HCT116 (cell line): ENCODE results near the gene CINP. TPM values are rescaled to one million over a fixed set of nuclear protein-coding genes. Genes with fewer than 3 reads are reported as not detected.
A peak's percentile ranks its signal among the peaks of the same experiment; 100 is the strongest.

ENCODE experiments used
- ATAC-seq: fragments of 200-7000 bp; cut with Tn5 transposase; 2 replicates; pipeline ENCODE4 v1.9.1; 2020; ENCODE audit warnings: mild to moderate bottlenecking, moderate library complexity
- BruUV-seq: library from RNA; stranded (reverse); fragments of 400-500 nt; replicated peaks from 2 replicates; lab custom pipeline; 2021; lab: Mats Ljungman, UMichigan
- CTCF ChIA-PET: fragments of 300-600 bp; sonication (Branson Sonifier 250); formaldehyde crosslinking; loops from one replicate; lab custom pipeline; 2021; ENCODE audit warnings: antibody characterized with exemption; lab: Charles Lee
- POLR2A ChIA-PET: fragments of 300-600, 350-600 bp; sonication (Branson Sonifier 250); formaldehyde crosslinking; loops from one replicate; lab custom pipeline; 2021; ENCODE audit warnings: antibody characterized with exemption; lab: Charles Lee
- RAD21 ChIA-PET, 2 experiments: fragments of 300-600 bp; sonication (Branson Sonifier 250); formaldehyde crosslinking; loops; one replicate each; lab custom pipeline; 2023; ENCODE audit warnings: low total read pairs in 2 of 2; ENCODE audit not compliant: uncharacterized antibody in 2 of 2, unreplicated experiment in 2 of 2, low non-redundant PET in 1 of 2; lab: Charles Lee
- DNase-seq: peaks from one replicate; pipeline ENCODE4 v3.0.0-alpha.2; 2010; ENCODE audit warnings: low read depth, low spot score
- H2AFZ ChIP-seq: fragments of 200-600 bp; shearing (Covaris generic), sonication (generic); 2 replicates; pipeline ENCODE4 v1.6.1; 2017; ENCODE audit warnings: low read depth, mixed run types, mixed read lengths, antibody characterized with exemption, low read length; ENCODE audit not compliant: poor library complexity, severe bottlenecking
- H3K27ac ChIP-seq: 2 replicates; pipeline ENCODE4 v1.5.1; 2012; ENCODE audit warnings: low read depth, low read length
- H3K27me3 ChIP-seq: fragments of 200-600 bp; sonication (generic); 2 replicates; pipeline ENCODE4 v1.6.1; 2016; ENCODE audit warnings: mixed run types, low read length, mixed read lengths; ENCODE audit not compliant: insufficient read depth
- H3K36me3 ChIP-seq, 2 experiments: fragments of 200-500 bp in 1 of 2; fragments of 200-600 bp in 1 of 2; sonication (Bioruptor generic) in 1 of 2; sonication (generic) in 1 of 2; 2 replicates each; pipeline versions ENCODE4 v1.5.1 to v1.6.1; 2014 to 2016; ENCODE audit warnings: low read length in 2 of 2, inconsistent platforms in 1 of 2, mixed read lengths in 1 of 2, mixed run types in 1 of 2; ENCODE audit not compliant: insufficient read depth in 2 of 2, control insufficient read depth in 1 of 2
- H3K4me1 ChIP-seq, 2 experiments: fragments of 200-600 bp in 1 of 2; sonication (generic) in 1 of 2; 2 replicates each; pipeline versions ENCODE4 v1.5.1 to v1.6.1; 2012 to 2017; ENCODE audit warnings: low read length in 2 of 2, inconsistent platforms in 1 of 2, mild to moderate bottlenecking in 1 of 2, mixed read lengths in 1 of 2, mixed run types in 1 of 2, moderate library complexity in 1 of 2; ENCODE audit not compliant: insufficient read depth in 2 of 2, control insufficient read depth in 1 of 2
- H3K4me2 ChIP-seq: fragments of 200-600 bp; sonication (generic); 2 replicates; pipeline ENCODE4 v1.6.1; 2017; ENCODE audit warnings: mixed run types, low read length, mixed read lengths
- H3K4me3 ChIP-seq, 2 experiments: fragments of 200-600 bp in 1 of 2; sonication (generic) in 1 of 2; replicated peaks in 1 of 2; 2 replicates each; pipeline ENCODE4 v1.5.1; 2011 to 2016; ENCODE audit warnings: low read length in 2 of 2, control low read depth in 1 of 2, low read depth in 1 of 2, mild to moderate bottlenecking in 1 of 2, mixed read lengths in 1 of 2, mixed run types in 1 of 2
- H3K79me2 ChIP-seq: fragments of 200-600 bp; sonication (generic); 2 replicates; pipeline ENCODE4 v1.6.1; 2017; ENCODE audit warnings: mild to moderate bottlenecking, mixed run types, low read length, moderate library complexity, mixed read lengths; ENCODE audit not compliant: insufficient read depth
- H3K9ac ChIP-seq: fragments of 200-600 bp; sonication (generic); 2 replicates; pipeline ENCODE4 v1.6.1; 2016; ENCODE audit warnings: low read length, mixed read lengths
- H3K9me2 ChIP-seq: fragments of 200-600 bp; sonication (generic), shearing (Covaris generic); 2 replicates; pipeline ENCODE4 v1.6.1; 2017; ENCODE audit warnings: mixed run types, mild to moderate bottlenecking, moderate library complexity; ENCODE audit not compliant: insufficient read depth
- H3K9me3 ChIP-seq, 2 experiments: fragments of 200-500 bp in 1 of 2; fragments of 200-600 bp in 1 of 2; sonication (Bioruptor generic) in 1 of 2; sonication (generic) in 1 of 2; 2 replicates each; pipeline ENCODE4 v1.6.1; 2014 to 2017; ENCODE audit warnings: low read length in 2 of 2, mixed read lengths in 2 of 2, inconsistent platforms in 1 of 2, low read depth in 1 of 2, mild to moderate bottlenecking in 1 of 2, mixed run types in 1 of 2, moderate library complexity in 1 of 2; ENCODE audit not compliant: control insufficient read depth in 1 of 2, insufficient read depth in 1 of 2
- H4K20me1 ChIP-seq: fragments of 200-600 bp; sonication (generic), shearing (Covaris generic); 2 replicates; pipeline ENCODE4 v1.6.1; 2017; ENCODE audit warnings: mixed run types, mild to moderate bottlenecking, moderate library complexity; ENCODE audit not compliant: insufficient read depth
- POLR2A ChIP-seq: IDR thresholded peaks from 2 replicates; pipeline ENCODE4 v1.7.0; 2011; ENCODE audit warnings: borderline replicate concordance; ENCODE audit not compliant: insufficient read depth, insufficient read length; ENCODE audit errors: extremely low read depth
- SP1 ChIP-seq: IDR thresholded peaks from 2 replicates; pipeline ENCODE4 v1.6.1; 2012; ENCODE audit warnings: low read depth
- SRF ChIP-seq: IDR thresholded peaks from 2 replicates; pipeline ENCODE4 v1.6.1; 2012; ENCODE audit warnings: low read depth
- YY1 ChIP-seq: IDR thresholded peaks from 2 replicates; pipeline ENCODE4 v1.6.1; 2011; ENCODE audit warnings: low read length, low read depth, moderate library complexity, mild to moderate bottlenecking; ENCODE audit not compliant: insufficient replicate concordance; ENCODE audit errors: extremely low read depth
- ZFX ChIP-seq: fragments of 450-650 bp; IDR thresholded peaks from 2 replicates; pipeline ENCODE4 v1.6.1; 2017
- intact Hi-C: fragments of 100-400 bp; cut with micrococcal nuclease; formaldehyde crosslinking; loops from 2 replicates; pipeline ENCODE4 v1.10.0; 2022
- total RNA-seq: library from RNA; stranded (reverse); gene quantifications from one replicate; pipeline ENCODE4 v1.2.1, GENCODE V29; 2021; ENCODE audit not compliant: unreplicated experiment

CINP gene
- total RNA-seq, 1 experiment from 2014 or later, result 49.1 TPM

GRCh38 chr14:102320671-102321455 lies 41.8 kb downstream of the CINP start:
- POLR2A ChIA-PET, result no interaction called here
- H3K9ac ChIP-seq, result peak overlapping the region; percentile 93
- TF ChIP-seq POLR2A (no peak), SRF (no peak), ZFX (no peak)
- H3K4me3 ChIP-seq, result peak overlapping the region; percentile 91 to 96
- intact Hi-C loops, result no loop called here
- no peak for ATAC-seq
- H3K9me2 ChIP-seq, result no peaks in the 10 kb centered on the region
- H3K27me3 ChIP-seq, result no peaks in the 10 kb centered on the region
- H3K36me3 ChIP-seq, result no peaks in the 10 kb centered on the region
- TSS peak; percentile 72 for BruUV-seq
- no peak for DNase-seq
- peak overlapping the region; percentile 97 for H3K4me2 ChIP-seq
- H4K20me1 ChIP-seq, result no peaks in the 10 kb centered on the region
- H3K9me3 ChIP-seq, result no peaks in the 10 kb centered on the region
- CTCF ChIA-PET, result no interaction called here
- peak overlapping the region; percentile 3; the same call in 1 of the 2 replicates for H3K27ac ChIP-seq
- peaks cover 32 to 53% of the 10 kb centered on the region in 2 experiments for H3K4me1 ChIP-seq
- H2AFZ ChIP-seq, result no peak overlapping the region
- RAD21 ChIA-PET, result no interaction called here
- peaks cover 19% of the 10 kb centered on the region for H3K79me2 ChIP-seq

GRCh38 chr14:102320033-102320660 lies 42.5 kb downstream of the CINP start:
- TF ChIP-seq YY1 (no peak), SP1 (no peak), ZFX (peak; percentile 94)
- DNase-seq, result no peak
- Histone ChIP-seq H3K27me3 (no peaks in the 10 kb centered on the region), H3K79me2 (peaks cover 19% of the 10 kb centered on the region), H2AFZ (no peak overlapping the region), H3K9me3 (no peaks in the 10 kb centered on the region), H4K20me1 (no peaks in the 10 kb centered on the region), H3K27ac (peak overlapping the region; percentile 77), H3K4me2 (peak overlapping the region; percentile 97), H3K36me3 (no peaks in the 10 kb centered on the region), H3K4me3 (peak overlapping the region; percentile 91 to 96), H3K9me2 (no peaks in the 10 kb centered on the region), H3K4me1 (peaks cover 33 to 56% of the 10 kb centered on the region in 2 experiments), H3K9ac (peak overlapping the region; percentile 93)
- no TSS peak for BruUV-seq
- ChIA-PET POLR2A (no interaction called here), CTCF (no interaction called here), RAD21 (no interaction called here)
- peak; percentile 6; the same call in 1 of the 2 replicates for ATAC-seq
- intact Hi-C loops, result no loop called here
